Astrocyte (in vitro differentiated cells and primary cell): ENCODE results near the gene DNAH1. TPM values are rescaled to one million over a fixed set of nuclear protein-coding genes. Genes with fewer than 3 reads are reported as not detected.

Experiments used
- DNase-seq: peaks from one replicate; pipeline ENCODE4 v3.0.0-alpha.2; 2010; ENCODE audit warnings: low read depth
- FAIRE-seq: peaks from 2 replicates; lab custom pipeline; 2011; peaks lifted over from hg19 to GRCh38; lab: Jason Lieb, UNC
- H2AFZ ChIP-seq: 2 replicates; pipeline ENCODE4 v1.6.0; 2012; ENCODE audit warnings: low read depth, low read length, inconsistent platforms
- H3K27ac ChIP-seq: 2 replicates; pipeline ENCODE4 v1.5.1; 2011; ENCODE audit warnings: low read depth, low read length, inconsistent platforms
- H3K27me3 ChIP-seq: 2 replicates; pipeline ENCODE4 v1.6.0; 2011; ENCODE audit warnings: low read length, inconsistent platforms; ENCODE audit not compliant: insufficient read depth
- H3K36me3 ChIP-seq: 2 replicates; pipeline ENCODE4 v1.5.1; 2011; ENCODE audit warnings: low read length, inconsistent platforms; ENCODE audit not compliant: insufficient read depth
- H3K4me1 ChIP-seq: 2 replicates; pipeline ENCODE4 v1.5.1; 2011; ENCODE audit warnings: low read length, inconsistent platforms; ENCODE audit not compliant: insufficient read depth
- H3K4me2 ChIP-seq: 2 replicates; pipeline ENCODE4 v1.6.0; 2012; ENCODE audit warnings: low read length, inconsistent platforms
- H3K4me3 ChIP-seq: 2 replicates; pipeline ENCODE4 v1.5.1; 2011; ENCODE audit warnings: low read depth, mild to moderate bottlenecking, low read length, inconsistent platforms; ENCODE audit not compliant: insufficient read depth
- H3K79me2 ChIP-seq: 2 replicates; pipeline ENCODE4 v1.6.0; 2012; ENCODE audit warnings: mild to moderate bottlenecking, low read length, inconsistent platforms; ENCODE audit not compliant: insufficient read depth
- H3K9ac ChIP-seq: 2 replicates; pipeline ENCODE4 v1.6.0; 2012; ENCODE audit warnings: mild to moderate bottlenecking, low read length, inconsistent platforms
- H3K9me3 ChIP-seq: 2 replicates; pipeline ENCODE4 v1.5.1; 2012; ENCODE audit warnings: low read depth, mild to moderate bottlenecking, low read length, inconsistent platforms; ENCODE audit not compliant: insufficient read depth
- H4K20me1 ChIP-seq: 2 replicates; pipeline ENCODE4 v1.6.0; 2012; ENCODE audit warnings: low read length, inconsistent platforms; ENCODE audit not compliant: insufficient read depth
- H3K27ac Mint-ChIP-seq: one replicate; pipeline ENCODE4 v1.8.0; 2021; ENCODE audit warnings: mild to moderate bottlenecking, mixed read lengths; ENCODE audit not compliant: unreplicated experiment
- H3K27me3 Mint-ChIP-seq: one replicate; pipeline ENCODE4 v1.8.0; 2021; ENCODE audit warnings: low read depth, mixed read lengths; ENCODE audit not compliant: unreplicated experiment
- H3K36me3 Mint-ChIP-seq: one replicate; pipeline ENCODE4 v1.8.0; 2021; ENCODE audit warnings: low read depth, mixed read lengths; ENCODE audit not compliant: unreplicated experiment
- H3K4me1 Mint-ChIP-seq: one replicate; pipeline ENCODE4 v1.8.0; 2021; ENCODE audit warnings: low read depth, mixed read lengths; ENCODE audit not compliant: unreplicated experiment
- H3K4me3 Mint-ChIP-seq: one replicate; pipeline ENCODE4 v1.8.0; 2021; ENCODE audit warnings: mild to moderate bottlenecking, moderate library complexity, mixed read lengths; ENCODE audit not compliant: unreplicated experiment
- H3K9me3 Mint-ChIP-seq: one replicate; pipeline ENCODE4 v1.8.0; 2021; ENCODE audit warnings: mild to moderate bottlenecking, mixed read lengths; ENCODE audit not compliant: unreplicated experiment
- CTCF ChIP-seq: IDR thresholded peaks from 2 replicates; pipeline ENCODE4 v1.5.1; 2011; ENCODE audit warnings: low read depth, mild to moderate bottlenecking, inconsistent platforms, low read length, moderate library complexity; ENCODE audit not compliant: insufficient read depth
- EZH2 ChIP-seq: IDR thresholded peaks from 2 replicates; pipeline ENCODE4 v1.6.1; 2012; ENCODE audit warnings: mild to moderate bottlenecking, low read length, inconsistent platforms; ENCODE audit not compliant: insufficient read depth
- total RNA-seq: library from RNA; stranded (reverse); gene quantifications from 2 replicates; pipeline ENCODE4 v1.2.1, GENCODE V29; 2021

DNAH1 gene
- total RNA-seq, 1 donor from 2014 or later, result 2.3 TPM

DNA sequence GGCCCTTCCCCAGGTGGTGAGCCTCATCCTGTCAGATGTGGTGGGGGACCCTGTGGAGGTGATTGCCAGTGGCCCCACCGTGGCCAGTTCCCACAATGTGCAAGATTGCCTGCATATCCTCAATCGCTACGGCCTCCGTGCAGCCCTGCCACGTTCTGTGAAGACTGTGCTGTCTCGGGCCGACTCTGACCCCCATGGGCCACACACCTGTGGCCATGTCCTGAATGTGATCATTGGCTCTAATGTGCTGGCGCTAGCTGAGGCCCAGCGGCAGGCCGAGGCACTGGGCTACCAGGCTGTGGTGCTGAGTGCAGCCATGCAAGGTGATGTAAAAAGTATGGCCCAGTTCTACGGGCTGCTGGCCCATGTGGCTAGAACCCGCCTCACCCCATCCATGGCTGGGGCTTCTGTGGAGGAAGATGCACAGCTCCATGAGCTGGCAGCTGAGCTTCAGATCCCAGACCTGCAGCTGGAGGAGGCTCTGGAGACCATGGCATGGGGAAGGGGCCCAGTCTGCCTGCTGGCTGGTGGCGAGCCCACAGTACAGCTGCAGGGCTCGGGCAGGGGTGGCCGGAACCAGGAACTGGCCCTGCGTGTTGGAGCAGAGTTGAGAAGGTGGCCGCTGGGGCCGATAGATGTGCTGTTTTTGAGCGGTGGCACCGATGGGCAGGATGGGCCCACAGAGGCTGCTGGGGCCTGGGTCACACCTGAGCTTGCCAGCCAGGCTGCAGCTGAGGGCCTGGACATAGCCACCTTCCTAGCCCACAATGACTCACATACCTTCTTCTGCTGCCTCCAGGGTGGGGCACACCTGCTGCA lies 23.7 kb upstream of the DNAH1 start:
- Histone ChIP-seq H3K79me2 (peaks cover 12% of the 10 kb centered on the region), H3K36me3 (no peaks in the 10 kb centered on the region), H3K27ac (no peak overlapping the region), H3K9me3 (no peaks in the 10 kb centered on the region), H4K20me1 (no peaks in the 10 kb centered on the region), H3K4me2 (no peak overlapping the region), H3K4me3 (no peak overlapping the region), H3K9ac (no peak overlapping the region), H3K4me1 (peaks cover 4% of the 10 kb centered on the region), H3K27me3 (no peaks in the 10 kb centered on the region), H2AFZ (no peak overlapping the region)
- Mint-ChIP-seq H3K4me3 (no peak overlapping the region), H3K9me3 (no peaks in the 10 kb centered on the region), H3K4me1 (no peaks in the 10 kb centered on the region), H3K27me3 (no peaks in the 10 kb centered on the region), H3K27ac (no peak overlapping the region), H3K36me3 (peaks cover 7% of the 10 kb centered on the region)
- FAIRE-seq (no peak), DNase-seq (no peak)
- TF ChIP-seq CTCF (no peak), EZH2 (no peak)

- Mint-ChIP-seq H3K4me3 (no peak overlapping the region), H3K9me3 (no peaks in the 10 kb centered on the region), H3K4me1 (peaks cover 6% of the 10 kb centered on the region), H3K27me3 (no peaks in the 10 kb centered on the region), H3K36me3 (peaks cover 7% of the 10 kb centered on the region), H3K27ac (no peak overlapping the region)
- H2AFZ ChIP-seq, result no peak overlapping the region
- H3K4me3 ChIP-seq, result no peak overlapping the region
- no peak for FAIRE-seq
- H4K20me1 ChIP-seq, result no peaks in the 10 kb centered on the region
- H3K36me3 ChIP-seq, result no peaks in the 10 kb centered on the region
- H3K27me3 ChIP-seq, result no peaks in the 10 kb centered on the region
- peaks cover 9% of the 10 kb centered on the region for H3K79me2 ChIP-seq
- no peak overlapping the region for H3K27ac ChIP-seq
- no peaks in the 10 kb centered on the region for H3K9me3 ChIP-seq
- H3K4me2 ChIP-seq, result no peak overlapping the region
- DNase-seq, result no peak
- H3K4me1 ChIP-seq, result peaks cover 3% of the 10 kb centered on the region
- TF ChIP-seq EZH2, result no peak
- TF ChIP-seq CTCF, result no peak
- H3K9ac ChIP-seq, result no peak overlapping the region
These were observed 22.4 kb upstream of the DNAH1 start for GRCh38 chr3:52293491-52294319.
